ENCODE data around the gene IL2RA.

DNA sequence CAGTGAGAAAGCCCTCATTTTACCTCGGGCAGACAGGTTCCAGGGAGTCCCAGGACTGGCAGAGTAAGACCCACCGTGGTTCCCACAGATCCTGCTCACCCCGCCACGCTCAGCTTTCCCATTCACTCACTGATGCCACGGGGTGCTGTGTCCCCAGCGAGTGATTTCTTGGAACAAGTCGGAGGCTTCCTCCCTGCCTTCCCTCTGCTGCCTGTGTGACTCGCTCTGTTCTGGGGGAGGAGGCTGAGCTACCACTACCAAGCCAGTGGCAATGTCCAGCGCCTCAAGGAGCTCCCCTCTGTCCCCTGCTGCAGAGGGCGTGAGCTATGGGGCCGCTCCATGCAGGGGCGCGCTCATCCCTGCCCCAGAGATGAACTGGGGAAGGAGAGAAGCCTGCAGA is 97.4 kb downstream of the IL2RA start:
- TF ChIP-seq, protein P1, sequence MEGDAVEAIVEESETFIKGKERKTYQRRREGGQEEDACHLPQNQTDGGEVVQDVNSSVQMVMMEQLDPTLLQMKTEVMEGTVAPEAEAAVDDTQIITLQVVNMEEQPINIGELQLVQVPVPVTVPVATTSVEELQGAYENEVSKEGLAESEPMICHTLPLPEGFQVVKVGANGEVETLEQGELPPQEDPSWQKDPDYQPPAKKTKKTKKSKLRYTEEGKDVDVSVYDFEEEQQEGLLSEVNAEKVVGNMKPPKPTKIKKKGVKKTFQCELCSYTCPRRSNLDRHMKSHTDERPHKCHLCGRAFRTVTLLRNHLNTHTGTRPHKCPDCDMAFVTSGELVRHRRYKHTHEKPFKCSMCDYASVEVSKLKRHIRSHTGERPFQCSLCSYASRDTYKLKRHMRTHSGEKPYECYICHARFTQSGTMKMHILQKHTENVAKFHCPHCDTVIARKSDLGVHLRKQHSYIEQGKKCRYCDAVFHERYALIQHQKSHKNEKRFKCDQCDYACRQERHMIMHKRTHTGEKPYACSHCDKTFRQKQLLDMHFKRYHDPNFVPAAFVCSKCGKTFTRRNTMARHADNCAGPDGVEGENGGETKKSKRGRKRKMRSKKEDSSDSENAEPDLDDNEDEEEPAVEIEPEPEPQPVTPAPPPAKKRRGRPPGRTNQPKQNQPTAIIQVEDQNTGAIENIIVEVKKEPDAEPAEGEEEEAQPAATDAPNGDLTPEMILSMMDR (IDR thresholded peaks at IDR 0.05; ENCODE audit: insufficient read depth, low read length, poor library complexity, severe bottlenecking) = no peak
- no peak for TF ChIP-seq EZH2phosphoT487 (conservative IDR thresholded peaks at IDR 0.05; ENCODE audit: low read length)
